NB4 (cell line): Measurements from ENCODE around the gene DOCK4.

ENCODE experiments used
- DNase-seq: peaks from one replicate; pipeline ENCODE4 v3.0.0; 2010; ENCODE audit warnings: low read depth
- H3K4me3 ChIP-seq: one replicate; pipeline ENCODE4 v1.5.1; 2011; ENCODE audit warnings: mild to moderate bottlenecking, low read depth, low read length, moderate library complexity
- CTCF ChIP-seq: IDR thresholded peaks from one replicate; pipeline ENCODE4 v1.5.1; 2012; ENCODE audit warnings: low read depth, low read length
- MAX ChIP-seq: IDR thresholded peaks from 2 replicates; pipeline ENCODE4 v1.6.1; 2011; ENCODE audit warnings: low read depth, low read length
- MYC ChIP-seq: IDR thresholded peaks from 2 replicates; pipeline ENCODE4 v1.6.1; 2011; ENCODE audit warnings: low read depth, low read length
- POLR2A ChIP-seq: IDR thresholded peaks from 2 replicates; pipeline ENCODE4 v1.6.1; 2011; ENCODE audit warnings: mild to moderate bottlenecking; ENCODE audit not compliant: insufficient read length; ENCODE audit errors: extremely low read depth

The DOCK4 gene

GRCh38 chr7:111942450-111943081, 263.6 kb downstream of the DOCK4 start:
- H3K4me3 ChIP-seq = no peak overlapping the region
- DNase-seq = no peak
- TF ChIP-seq POLR2A (no peak), MAX (no peak), CTCF (no peak), MYC (no peak)

GRCh38 chr7:111937163-111937562, 269.0 kb downstream of the DOCK4 start:
- TF ChIP-seq POLR2A (no peak), CTCF (no peak), MAX (no peak), MYC (no peak)
- no peak overlapping the region for H3K4me3 ChIP-seq
- no peak for DNase-seq

GRCh38 chr7:111933609-111934008, 272.6 kb downstream of the DOCK4 start:
- peak; percentile 6 for DNase-seq
- no peak for TF ChIP-seq MAX
- no peak for TF ChIP-seq CTCF
- no peak for TF ChIP-seq MYC
- TF ChIP-seq POLR2A = no peak
- no peak overlapping the region for H3K4me3 ChIP-seq

GRCh38 chr7:111931958-111932357, 274.2 kb downstream of the DOCK4 start:
- DNase-seq = no peak
- TF ChIP-seq MAX = no peak
- no peak for TF ChIP-seq MYC
- TF ChIP-seq POLR2A = no peak
- TF ChIP-seq CTCF = no peak
- no peak overlapping the region for H3K4me3 ChIP-seq

- no peak for DNase-seq
- H3K4me3 ChIP-seq = no peak overlapping the region
- TF ChIP-seq POLR2A = no peak
- no peak for TF ChIP-seq MAX
- no peak for TF ChIP-seq MYC
- TF ChIP-seq CTCF = no peak
These were observed 275.1 kb downstream of the DOCK4 start for GRCh38 chr7:111931016-111931517.

GRCh38 chr7:111929264-111929663, 276.9 kb downstream of the DOCK4 start:
- DNase-seq = no peak
- TF ChIP-seq MYC (no peak), CTCF (no peak), MAX (no peak), POLR2A (no peak)
- no peak overlapping the region for H3K4me3 ChIP-seq
